H9 (cell line): ENCODE measurements around the gene GYS1. TPM values are rescaled to one million over a fixed set of nuclear protein-coding genes. Genes with fewer than 3 reads are reported as not detected.

ENCODE experiments used
- DNase-seq: peaks from one replicate; pipeline ENCODE4 v3.0.0-alpha.2; 2017
- H2AFZ ChIP-seq: one replicate; pipeline ENCODE4 v1.6.1; 2013; ENCODE audit warnings: mild to moderate bottlenecking, low read length, control low read depth, moderate library complexity
- H2AK5ac ChIP-seq: 2 replicates; pipeline ENCODE4 v1.6.1; 2013; ENCODE audit warnings: low read length, control low read depth, mixed read lengths; ENCODE audit not compliant: insufficient read length
- H2BK120ac ChIP-seq: one replicate; pipeline ENCODE4 v1.6.1; 2013; ENCODE audit warnings: low read depth, mild to moderate bottlenecking, low read length, control low read depth, inconsistent platforms; ENCODE audit not compliant: poor library complexity, severe bottlenecking
- H2BK12ac ChIP-seq: 2 replicates; pipeline ENCODE4 v1.6.1; 2013; ENCODE audit warnings: low read length, control low read depth, mixed read lengths, low read depth; ENCODE audit not compliant: insufficient read length
- H2BK15ac ChIP-seq: 2 replicates; pipeline ENCODE4 v1.6.1; 2013; ENCODE audit warnings: low read depth, low read length, control low read depth
- H2BK20ac ChIP-seq: one replicate; pipeline ENCODE4 v1.6.1; 2013; ENCODE audit warnings: low read depth, mild to moderate bottlenecking, low read length, control low read depth, inconsistent platforms; ENCODE audit not compliant: poor library complexity, severe bottlenecking
- H2BK5ac ChIP-seq: 2 replicates; pipeline ENCODE4 v1.6.1; 2013; ENCODE audit warnings: low read length, control low read depth, mixed read lengths; ENCODE audit not compliant: insufficient read length
- H3K14ac ChIP-seq: 2 replicates; pipeline ENCODE4 v1.6.1; 2013; ENCODE audit warnings: low read length, control low read depth; ENCODE audit not compliant: insufficient read depth
- H3K18ac ChIP-seq: 2 replicates; pipeline ENCODE4 v1.6.1; 2013; ENCODE audit warnings: low read depth, mild to moderate bottlenecking, mixed read lengths, low read length, control low read depth; ENCODE audit not compliant: insufficient read length
- H3K23ac ChIP-seq: 2 replicates; pipeline ENCODE4 v1.6.1; 2013; ENCODE audit warnings: low read length, control low read depth, mixed read lengths, low read depth; ENCODE audit not compliant: insufficient read length
- H3K23me2 ChIP-seq: 2 replicates; pipeline ENCODE4 v1.6.1; 2013; ENCODE audit warnings: low read depth, mild to moderate bottlenecking, mixed read lengths, low read length, control low read depth; ENCODE audit not compliant: insufficient read length, poor library complexity, severe bottlenecking
- H3K27ac ChIP-seq: 2 replicates; pipeline ENCODE4 v1.5.1; 2013; ENCODE audit warnings: low read length, control low read depth, mixed read lengths, low read depth; ENCODE audit not compliant: insufficient read length
- H3K27me3 ChIP-seq: 2 replicates; pipeline ENCODE4 v1.6.1; 2013; ENCODE audit warnings: low read length, control low read depth, inconsistent platforms; ENCODE audit not compliant: insufficient read depth
- H3K4ac ChIP-seq: 2 replicates; pipeline ENCODE4 v1.6.1; 2013; ENCODE audit warnings: low read depth, mild to moderate bottlenecking, control low read depth, inconsistent platforms, low read length, moderate library complexity
- H3K4me1 ChIP-seq: 2 replicates; pipeline ENCODE4 v1.6.1; 2013; ENCODE audit warnings: low read length, control low read depth, inconsistent platforms; ENCODE audit not compliant: insufficient read depth
- H3K4me2 ChIP-seq: 2 replicates; pipeline ENCODE4 v1.6.1; 2013; ENCODE audit warnings: low read length, control low read depth, mixed read lengths; ENCODE audit not compliant: insufficient read length, insufficient read depth
- H3K56ac ChIP-seq: 2 replicates; pipeline ENCODE4 v1.6.1; 2013; ENCODE audit warnings: low read depth, mild to moderate bottlenecking, mixed read lengths, low read length, control low read depth; ENCODE audit not compliant: insufficient read length
- H3K79me1 ChIP-seq: 2 replicates; pipeline ENCODE4 v1.6.1; 2013; ENCODE audit warnings: low read depth, mild to moderate bottlenecking, moderate library complexity, low read length, control low read depth, inconsistent platforms; ENCODE audit not compliant: insufficient read depth, poor library complexity, severe bottlenecking
- H3K79me2 ChIP-seq: 2 replicates; pipeline ENCODE4 v1.6.1; 2013; ENCODE audit warnings: low read length, control low read depth, inconsistent platforms; ENCODE audit not compliant: insufficient read depth
- H3K9ac ChIP-seq: 2 replicates; pipeline ENCODE4 v1.6.1; 2013; ENCODE audit warnings: low read length, control low read depth, mixed read lengths; ENCODE audit not compliant: insufficient read length; ENCODE audit errors: extremely low read depth
- H3K9me3 ChIP-seq: one replicate; pipeline ENCODE4 v1.6.1; 2013; ENCODE audit warnings: low read depth, low read length, inconsistent platforms; ENCODE audit not compliant: control insufficient read depth
- H3T11ph ChIP-seq: one replicate; pipeline ENCODE4 v1.6.1; 2013; ENCODE audit warnings: mild to moderate bottlenecking, low read length, control low read depth, inconsistent platforms
- H4K20me1 ChIP-seq: one replicate; pipeline ENCODE4 v1.6.1; 2013; ENCODE audit not compliant: control insufficient read depth, insufficient read length, insufficient read depth
- H4K5ac ChIP-seq: 2 replicates; pipeline ENCODE4 v1.6.1; 2013; ENCODE audit warnings: low read depth, mild to moderate bottlenecking, mixed read lengths, low read length, control low read depth; ENCODE audit not compliant: insufficient read length
- H4K8ac ChIP-seq: replicated peaks from 2 replicates; pipeline ENCODE4 v1.6.1; 2013; ENCODE audit warnings: low read length, control low read depth, mixed read lengths, low read depth; ENCODE audit not compliant: insufficient read length
- H4K91ac ChIP-seq: 2 replicates; pipeline ENCODE4 v1.6.1; 2013; ENCODE audit warnings: low read depth, mild to moderate bottlenecking, moderate library complexity, mixed read lengths, low read length, control low read depth; ENCODE audit not compliant: insufficient read length
- H3K27ac Mint-ChIP-seq, 3 experiments: 2 replicates in 2 of 3; 3 replicates in 1 of 3; pipeline ENCODE4 v1.8.0; 2020 to 2021; ENCODE audit warnings: mixed read lengths in 3 of 3, mild to moderate bottlenecking in 1 of 3, moderate library complexity in 1 of 3
- H3K27me3 Mint-ChIP-seq: 2 replicates; pipeline ENCODE4 v1.8.0; 2021; ENCODE audit warnings: low read depth, mild to moderate bottlenecking, moderate library complexity, mixed read lengths
- H3K36me3 Mint-ChIP-seq, 3 experiments: 2 replicates in 2 of 3; 3 replicates in 1 of 3; pipeline ENCODE4 v1.8.0; 2020 to 2021; ENCODE audit warnings: low read depth in 3 of 3, mixed read lengths in 3 of 3; ENCODE audit not compliant: insufficient read depth in 1 of 3
- H3K4me1 Mint-ChIP-seq, 2 experiments: 2 replicates each; pipeline ENCODE4 v1.8.0; 2020; ENCODE audit warnings: mixed read lengths in 2 of 2
- H3K4me3 Mint-ChIP-seq, 2 experiments: 2 replicates in 1 of 2; 3 replicates in 1 of 2; pipeline ENCODE4 v1.8.0; 2020 to 2021; ENCODE audit warnings: mild to moderate bottlenecking in 2 of 2, mixed read lengths in 2 of 2, moderate library complexity in 1 of 2
- H3K9me3 Mint-ChIP-seq, 2 experiments: 2 replicates in 1 of 2; 3 replicates in 1 of 2; pipeline ENCODE4 v1.8.0; 2020; ENCODE audit warnings: mild to moderate bottlenecking in 2 of 2, mixed read lengths in 2 of 2, moderate library complexity in 1 of 2
- WGBS: extraction: QIAGEN DNeasy Blood & Tissue Kit; methylation state at CpG from one replicate; pipeline ENCODE4 v1.1.7; 2013; ENCODE audit warnings: missing lambda C conversion rate, low lambda C conversion rate, mixed read lengths; ENCODE audit not compliant: insufficient read length; ENCODE audit errors: extremely low coverage; 5-methylcytosine and 5-hydroxymethylcytosine counted together
- total RNA-seq: library from RNA; stranded (reverse); gene quantifications from 2 replicates; pipeline ENCODE4 v1.2.1, GENCODE V29; 2021
- TF ChIP-seq, protein P1 (sequence below): fragments of 200-600 bp; sonication (generic); conservative IDR thresholded peaks from 3 replicates; pipeline ENCODE4 v1.8.0; 2021; ENCODE audit warnings: antibody characterized with exemption, mild to moderate bottlenecking

The GYS1 gene
- total RNA-seq, 1 experiment from 2014 or later: 44.3 TPM

DNA sequence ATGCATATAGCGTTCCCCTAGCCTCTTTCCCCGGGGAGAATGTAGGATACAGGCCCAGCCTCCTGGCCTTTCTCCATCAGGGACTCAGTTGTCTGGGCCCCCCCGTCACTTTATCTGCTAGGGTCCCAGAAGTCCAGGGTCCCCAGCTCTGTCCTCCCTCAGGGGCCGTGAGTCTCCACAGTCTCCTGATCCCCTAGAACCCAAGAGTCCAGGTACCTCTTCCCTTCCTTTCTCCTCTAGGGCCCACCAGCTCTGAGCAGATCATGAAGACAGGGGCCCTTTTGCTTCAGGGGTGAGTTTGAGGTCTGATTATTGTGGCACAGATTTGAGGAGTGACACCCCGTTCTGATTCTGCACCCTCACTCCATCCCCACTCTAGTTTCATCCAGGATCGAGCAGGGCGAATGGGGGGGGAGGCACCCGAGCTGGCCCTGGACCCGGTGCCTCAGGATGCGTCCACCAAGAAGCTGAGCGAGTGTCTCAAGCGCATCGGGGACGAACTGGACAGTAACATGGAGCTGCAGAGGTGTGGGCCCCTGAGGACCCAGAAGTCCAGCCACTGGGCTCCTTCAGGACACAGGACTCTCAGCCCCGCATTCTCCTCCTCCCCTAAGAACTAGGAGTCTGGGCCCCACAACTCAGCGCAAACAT lies 37.7 kb downstream of the GYS1 start:
- H3K9me3 ChIP-seq: no peaks in the 10 kb centered on the region
- H2BK5ac ChIP-seq: no peak overlapping the region
- no peak overlapping the region for H3K23ac ChIP-seq
- H3K9me3 Mint-ChIP-seq: no peaks in the 10 kb centered on the region
- TF ChIP-seq, protein P1, sequence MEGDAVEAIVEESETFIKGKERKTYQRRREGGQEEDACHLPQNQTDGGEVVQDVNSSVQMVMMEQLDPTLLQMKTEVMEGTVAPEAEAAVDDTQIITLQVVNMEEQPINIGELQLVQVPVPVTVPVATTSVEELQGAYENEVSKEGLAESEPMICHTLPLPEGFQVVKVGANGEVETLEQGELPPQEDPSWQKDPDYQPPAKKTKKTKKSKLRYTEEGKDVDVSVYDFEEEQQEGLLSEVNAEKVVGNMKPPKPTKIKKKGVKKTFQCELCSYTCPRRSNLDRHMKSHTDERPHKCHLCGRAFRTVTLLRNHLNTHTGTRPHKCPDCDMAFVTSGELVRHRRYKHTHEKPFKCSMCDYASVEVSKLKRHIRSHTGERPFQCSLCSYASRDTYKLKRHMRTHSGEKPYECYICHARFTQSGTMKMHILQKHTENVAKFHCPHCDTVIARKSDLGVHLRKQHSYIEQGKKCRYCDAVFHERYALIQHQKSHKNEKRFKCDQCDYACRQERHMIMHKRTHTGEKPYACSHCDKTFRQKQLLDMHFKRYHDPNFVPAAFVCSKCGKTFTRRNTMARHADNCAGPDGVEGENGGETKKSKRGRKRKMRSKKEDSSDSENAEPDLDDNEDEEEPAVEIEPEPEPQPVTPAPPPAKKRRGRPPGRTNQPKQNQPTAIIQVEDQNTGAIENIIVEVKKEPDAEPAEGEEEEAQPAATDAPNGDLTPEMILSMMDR: no peak
- H3K4me2 ChIP-seq: peak overlapping the region; percentile 64
- H3K18ac ChIP-seq: peak overlapping the region; percentile 63
- no peak for DNase-seq
- no peaks in the 10 kb centered on the region for H4K20me1 ChIP-seq
- no peaks in the 10 kb centered on the region for H3K4me1 ChIP-seq
- H3K23me2 ChIP-seq: peaks cover 8% of the 10 kb centered on the region
- no peak overlapping the region for H2BK120ac ChIP-seq
- H3K14ac ChIP-seq: no peak overlapping the region
- peaks cover 17 to 44% (median 37%) of the 10 kb centered on the region in 3 experiments; a peak in 6 of 7 replicates for H3K36me3 Mint-ChIP-seq
- H4K91ac ChIP-seq: no peak overlapping the region
- no peak overlapping the region for H2AK5ac ChIP-seq
- H3K79me1 ChIP-seq: peaks cover 4% of the 10 kb centered on the region
- peak overlapping the region in 2 of 3 experiments; percentile 77 to 93; a peak in 4 of 7 replicates for H3K27ac Mint-ChIP-seq
- no peak overlapping the region for H2BK20ac ChIP-seq
- no peak overlapping the region for H4K5ac ChIP-seq
- no peak overlapping the region for H3T11ph ChIP-seq
- H3K56ac ChIP-seq: no peak overlapping the region
- peak overlapping the region; percentile 79 to 81 for H3K4me3 Mint-ChIP-seq
- H3K4me1 Mint-ChIP-seq: peaks cover 14 to 15% of the 10 kb centered on the region in 2 experiments
- WGBS: no CpG with 5 or more reads among the region's 16 CpGs
- no peak overlapping the region for H2BK12ac ChIP-seq
- peaks cover 10% of the 10 kb centered on the region for H3K27me3 Mint-ChIP-seq
- H3K4ac ChIP-seq: no peak overlapping the region
- no peak overlapping the region for H2AFZ ChIP-seq
- peak overlapping the region; percentile 77 for H3K9ac ChIP-seq
- no peak overlapping the region for H3K27ac ChIP-seq
- no peak overlapping the region for H4K8ac ChIP-seq
- no peaks in the 10 kb centered on the region for H3K79me2 ChIP-seq
- H3K27me3 ChIP-seq: no peaks in the 10 kb centered on the region
- no peak overlapping the region for H2BK15ac ChIP-seq
